NB4 (cell line): ENCODE data around the gene PLD4.

Experiments used
- CTCF ChIP-seq: IDR thresholded peaks from one replicate; pipeline ENCODE4 v1.5.1; 2012; ENCODE audit warnings: low read depth, low read length
- POLR2A ChIP-seq: IDR thresholded peaks from 2 replicates; pipeline ENCODE4 v1.6.1; 2011; ENCODE audit warnings: mild to moderate bottlenecking; ENCODE audit not compliant: insufficient read length; ENCODE audit errors: extremely low read depth

GRCh38 chr14:104877806-104878550 is 46.7 kb upstream of the PLD4 start:
- no peak for TF ChIP-seq CTCF
- no peak for TF ChIP-seq POLR2A
